Measurements from ENCODE around the gene NPTN.

NPTN gene

GRCh38 chr15:73631915-73632669 lies 1.1 kb downstream of the NPTN start:
- DNase-seq (ENCODE audit: low spot score) = peak; percentile 54

- DNase-seq (ENCODE audit: low spot score) = no peak
Measured at GRCh38 chr15:73630921-73631362, 2.2 kb downstream of the NPTN start.

DNA sequence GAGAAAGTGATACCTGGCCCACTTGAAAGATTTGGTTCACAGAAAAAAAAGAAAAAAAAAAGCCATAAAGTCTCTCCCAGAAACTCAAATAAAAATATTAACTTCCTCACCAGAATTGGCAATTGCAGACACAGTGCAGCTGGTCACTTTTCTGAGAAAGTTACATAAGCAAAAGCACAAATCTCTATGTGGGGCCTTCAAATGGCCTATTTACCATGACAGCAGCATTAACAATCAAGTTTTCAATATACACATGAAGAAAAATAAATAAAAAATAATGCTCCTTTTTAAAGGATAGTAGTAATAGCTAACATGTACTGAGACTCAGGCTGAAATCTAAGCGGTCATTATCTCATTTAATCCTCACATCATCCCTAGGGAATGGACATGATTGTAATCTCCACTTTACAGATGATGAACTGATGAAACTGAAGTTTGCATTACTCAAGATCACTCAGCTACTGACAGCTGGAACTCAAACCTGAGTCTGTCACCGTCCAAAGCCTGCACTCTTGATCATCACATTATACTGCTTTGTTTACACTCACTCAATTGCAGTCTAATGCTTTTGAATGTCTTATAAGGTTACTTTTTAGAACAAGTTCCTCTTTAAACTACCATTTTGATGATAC lies 3.3 kb downstream of the NPTN start:
- DNase-seq (ENCODE audit: low spot score) = no peak

DNA sequence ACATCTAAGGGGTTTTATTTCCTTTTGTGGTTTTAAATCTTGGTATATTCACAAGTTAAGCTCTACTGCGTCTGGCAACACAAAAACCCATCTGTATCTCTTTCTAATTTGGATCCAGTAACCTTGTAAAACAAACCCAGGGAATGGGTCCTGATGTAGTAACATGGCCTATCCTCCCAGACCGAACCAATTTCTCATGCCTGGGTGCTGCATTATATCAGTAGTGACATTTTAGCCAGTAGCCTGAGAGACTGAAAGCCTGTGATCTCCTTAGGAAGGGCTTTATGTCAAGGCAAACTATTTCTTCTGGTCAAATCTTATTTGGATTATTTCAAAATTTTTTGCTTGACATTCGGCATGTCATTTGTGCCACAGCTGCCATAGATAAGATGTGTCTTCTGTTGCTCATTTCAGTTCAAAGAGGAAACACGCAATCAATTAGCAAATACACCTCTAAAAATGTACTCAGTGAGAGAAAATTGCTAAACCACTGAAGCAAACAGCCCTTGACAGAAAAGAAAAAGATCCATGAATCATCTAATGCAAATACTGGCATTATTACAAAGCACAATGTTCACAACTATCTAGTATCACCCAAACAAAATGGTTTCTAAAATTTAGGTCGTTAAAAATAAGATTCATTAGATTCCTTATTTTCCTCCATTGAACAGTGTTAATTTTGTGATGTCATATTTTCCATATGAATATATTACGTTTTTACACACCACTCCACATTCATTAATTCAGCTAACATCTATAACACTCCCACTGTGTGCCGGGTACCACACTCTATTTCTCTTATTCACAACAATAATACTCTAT lies 4.0 kb downstream of the NPTN start:
- no peak for DNase-seq (ENCODE audit: low spot score)

DNA sequence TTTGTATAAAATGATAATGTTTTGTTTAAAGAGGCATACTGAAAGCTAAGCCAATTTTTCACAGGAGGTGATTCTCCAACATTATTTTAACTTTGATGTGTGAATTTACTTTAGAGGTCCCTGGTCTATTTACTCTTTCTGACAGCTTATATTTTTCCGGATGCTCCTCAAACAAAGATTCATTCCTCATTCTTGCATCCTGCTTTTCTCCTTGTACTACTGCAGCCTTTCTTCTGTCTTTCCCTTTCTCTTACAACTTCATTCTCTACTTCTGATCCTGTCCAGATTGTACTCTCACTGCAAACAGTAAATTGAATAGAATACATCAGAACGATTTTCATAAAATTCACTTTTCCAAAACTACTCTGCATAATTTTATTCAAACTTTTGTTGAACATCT lies 5.1 kb downstream of the NPTN start:
- DNase-seq (ENCODE audit: low spot score) = no peak

- DNase-seq (ENCODE audit: low spot score) = no peak
Measured at GRCh38 chr15:73626072-73626471, 7.1 kb downstream of the NPTN start.

GRCh38 chr15:73624530-73624929 lies 8.7 kb downstream of the NPTN start:
- no peak for DNase-seq (ENCODE audit: low spot score)

DNA sequence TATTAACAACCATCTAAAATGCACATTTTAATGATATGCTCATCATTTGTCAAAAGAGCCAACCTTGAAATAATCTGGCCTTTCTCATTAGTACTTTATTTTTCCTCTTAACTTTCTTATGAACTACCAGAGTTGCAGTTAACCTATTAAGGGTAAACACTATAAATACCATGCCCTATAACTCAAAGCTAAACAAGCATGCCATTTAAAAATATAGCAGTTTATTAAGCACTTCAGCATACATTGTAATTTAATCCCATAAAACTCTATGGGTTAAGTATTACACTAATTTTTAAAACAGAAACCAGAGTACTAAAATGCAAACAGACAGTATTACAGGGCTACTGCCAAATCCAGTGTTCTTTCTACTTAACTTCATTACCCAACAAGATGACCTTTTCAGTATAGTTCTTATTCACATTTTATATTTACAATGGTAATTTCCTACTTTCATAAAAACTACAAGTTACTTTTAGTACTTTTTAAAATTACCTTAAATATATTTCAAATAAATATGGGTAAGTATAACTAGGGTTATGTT lies 11.8 kb downstream of the NPTN start:
- DNase-seq (ENCODE audit: low spot score) = no peak

DNA sequence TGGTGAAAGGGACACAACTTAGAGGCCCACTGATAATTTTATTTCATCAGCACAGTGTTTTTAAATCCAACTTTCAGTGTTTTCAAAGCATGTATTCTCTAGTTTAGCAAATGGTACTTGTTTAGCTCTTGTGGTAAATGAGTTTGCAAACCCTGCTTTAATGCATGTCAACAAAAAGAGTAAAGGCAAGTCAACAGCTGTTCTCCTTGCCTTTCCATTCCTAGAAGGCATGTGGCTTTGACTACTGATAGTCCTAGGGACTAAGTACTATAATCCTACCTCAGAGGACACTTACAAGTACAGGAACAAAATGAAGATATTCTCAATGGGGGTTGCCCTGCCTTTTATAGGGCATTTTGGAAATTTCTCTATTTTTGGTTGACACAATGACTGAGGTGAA lies 13.1 kb downstream of the NPTN start:
- DNase-seq (ENCODE audit: low spot score) = no peak

- DNase-seq (ENCODE audit: low spot score) = no peak
Measured at GRCh38 chr15:73617913-73618312, 15.3 kb downstream of the NPTN start.

DNA sequence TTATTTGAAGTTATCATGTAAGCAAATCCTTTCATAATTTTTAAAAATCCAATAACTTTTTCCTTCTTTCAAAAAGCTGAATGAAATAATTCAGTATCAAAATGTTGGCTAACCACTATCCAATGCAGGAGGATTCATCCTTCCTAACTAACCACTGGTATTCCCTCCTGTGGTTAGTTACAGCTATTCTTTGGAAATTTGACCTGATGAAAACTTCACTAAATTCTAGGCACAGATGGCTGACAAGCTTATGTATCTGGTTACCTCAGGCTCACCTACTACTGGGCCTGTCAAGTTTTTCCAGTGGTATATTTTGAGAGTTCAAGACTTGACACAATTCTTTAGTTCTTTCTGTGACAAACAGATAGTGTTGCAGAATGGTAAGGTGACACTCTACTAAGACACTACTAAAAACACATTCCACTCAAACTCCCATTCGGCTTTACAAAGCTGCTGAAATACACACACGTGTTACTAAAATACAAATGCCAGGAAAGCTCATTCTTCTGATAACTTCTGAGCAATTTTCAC lies 15.8 kb downstream of the NPTN start:
- no peak for DNase-seq (ENCODE audit: low spot score)

- peak; percentile 83 for DNase-seq (ENCODE audit: low spot score)
Measured at GRCh38 chr15:73608941-73609340, 24.2 kb downstream of the NPTN start.

DNA sequence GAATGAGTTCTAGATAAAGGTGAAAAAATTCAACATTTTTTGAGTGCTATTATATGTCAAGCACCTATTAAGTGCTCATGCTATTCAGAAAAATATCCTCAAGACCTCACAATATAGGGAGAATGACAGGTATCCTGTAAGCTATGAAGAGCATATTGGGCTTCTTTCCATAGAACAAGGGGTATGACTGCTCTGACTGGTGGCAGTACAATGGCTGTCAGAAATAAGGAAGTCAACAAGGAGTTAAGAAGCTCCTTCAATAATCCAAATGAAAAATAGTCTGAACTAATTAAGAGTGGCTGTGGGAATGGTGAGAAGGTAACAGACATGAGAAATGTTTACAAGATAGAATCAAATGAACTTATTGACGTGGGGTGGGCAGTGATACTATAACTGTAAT lies 24.7 kb downstream of the NPTN start:
- no peak for DNase-seq (ENCODE audit: low spot score)

- no peak for DNase-seq (ENCODE audit: low spot score)
Measured at GRCh38 chr15:73607843-73608242, 25.3 kb downstream of the NPTN start.

DNA sequence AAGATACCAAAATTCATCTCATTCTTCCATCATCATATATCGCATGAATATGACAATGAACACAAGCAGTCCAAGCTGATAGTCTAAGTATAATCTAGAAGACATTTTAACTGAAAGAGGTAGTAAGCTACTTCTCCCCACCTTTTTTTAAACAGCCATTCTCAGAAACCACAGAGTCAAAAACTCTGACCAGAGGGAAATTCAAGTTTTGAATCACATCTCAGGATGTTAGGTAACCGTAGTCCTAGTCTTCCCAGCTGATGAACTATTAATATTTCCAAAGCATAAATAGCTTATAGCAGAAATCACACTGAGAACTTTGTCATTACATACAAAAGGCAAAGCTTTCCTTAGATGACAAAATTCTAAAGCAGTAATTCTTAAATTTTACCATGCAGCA lies 25.8 kb downstream of the NPTN start:
- DNase-seq (ENCODE audit: low spot score) = no peak

- DNase-seq (ENCODE audit: low spot score) = no peak
Measured at GRCh38 chr15:73605759-73606436, 27.3 kb downstream of the NPTN start.

DNA sequence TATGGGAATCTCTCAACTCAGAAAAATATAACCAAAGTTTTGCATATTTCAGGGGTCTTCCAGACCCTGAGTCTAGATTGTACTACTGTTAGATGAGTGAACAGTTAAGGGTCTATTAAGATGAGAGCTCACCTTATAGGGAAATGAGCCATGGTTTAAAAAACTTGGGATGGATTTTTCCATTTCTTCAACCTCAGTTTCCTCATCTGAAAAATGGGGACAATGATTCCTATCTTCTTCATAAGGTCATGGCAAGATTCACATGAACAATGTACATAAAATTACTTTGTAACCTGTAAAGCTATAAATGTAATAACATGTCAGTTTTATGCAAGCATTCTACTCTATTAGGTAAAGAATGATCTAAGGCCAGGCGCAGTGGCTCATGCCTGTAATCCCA lies 28.7 kb downstream of the NPTN start:
- no peak for DNase-seq (ENCODE audit: low spot score)

GRCh38 chr15:73602992-73603391 lies 30.2 kb downstream of the NPTN start:
- no peak for DNase-seq (ENCODE audit: low spot score)

- no peak for DNase-seq (ENCODE audit: low spot score)
Measured at GRCh38 chr15:73602446-73602843, 30.7 kb downstream of the NPTN start.

- peak; percentile 42 for DNase-seq (ENCODE audit: low spot score)
Measured at GRCh38 chr15:73601451-73602445, 31.4 kb downstream of the NPTN start.

Measured in AG08395 (cell line).